Ramos (cell line): Measurements from ENCODE around the gene TWIST2.

Experiments used
- in situ Hi-C: fragments of 300-500 bp; cut with MboI; formaldehyde crosslinking; loops from one replicate; pipeline ENCODE4 v1.14.3; 2022; ENCODE audit warnings: low sequenced_read_pairs; ENCODE audit not compliant: unreplicated experiment

Gene TWIST2

GRCh38 chr2:238884812-238885408 lies 37.0 kb downstream of the TWIST2 start:
- in situ Hi-C loops: no loop called here

GRCh38 chr2:238886453-238887094 lies 38.7 kb downstream of the TWIST2 start:
- in situ Hi-C loops: no loop called here

- in situ Hi-C loops: no loop called here
These were observed 39.7 kb downstream of the TWIST2 start for GRCh38 chr2:238887616-238888015.

GRCh38 chr2:238888781-238889180 lies 40.9 kb downstream of the TWIST2 start:
- in situ Hi-C loops: no loop called here

GRCh38 chr2:238890131-238890530 lies 42.2 kb downstream of the TWIST2 start:
- in situ Hi-C loops: no loop called here

- in situ Hi-C loops: no loop called here
These were observed 43.0 kb downstream of the TWIST2 start for GRCh38 chr2:238890618-238891456.

- in situ Hi-C loops: no loop called here
These were observed 43.7 kb downstream of the TWIST2 start for GRCh38 chr2:238891457-238892203.

GRCh38 chr2:238892204-238892500 lies 44.3 kb downstream of the TWIST2 start:
- in situ Hi-C loops: no loop called here

- in situ Hi-C loops: no loop called here
These were observed 44.9 kb downstream of the TWIST2 start for GRCh38 chr2:238892796-238893195.

- in situ Hi-C loops: no loop called here
These were observed 45.6 kb downstream of the TWIST2 start for GRCh38 chr2:238893349-238894000.

- in situ Hi-C loops: no loop called here
These were observed 46.5 kb downstream of the TWIST2 start for GRCh38 chr2:238894226-238894949.

- in situ Hi-C loops: no loop called here
These were observed 47.0 kb downstream of the TWIST2 start for GRCh38 chr2:238894950-238895298.

- in situ Hi-C loops: no loop called here
These were observed 47.5 kb downstream of the TWIST2 start for GRCh38 chr2:238895361-238895882.

GRCh38 chr2:238895891-238896600 lies 48.2 kb downstream of the TWIST2 start:
- in situ Hi-C loops: no loop called here

GRCh38 chr2:238896641-238897040 lies 48.8 kb downstream of the TWIST2 start:
- in situ Hi-C loops: no loop called here

GRCh38 chr2:238897122-238897880 lies 49.4 kb downstream of the TWIST2 start:
- in situ Hi-C loops: no loop called here

GRCh38 chr2:238897911-238898311 lies 50.0 kb downstream of the TWIST2 start:
- in situ Hi-C loops: no loop called here
